Endometrial microvascular endothelial cells (primary cell): ENCODE results near the gene OSBPL6. TPM values are rescaled to one million over a fixed set of nuclear protein-coding genes. Genes with fewer than 3 reads are reported as not detected.

Source experiments
- in situ Hi-C: cut with HindIII; loops from 2 replicates; pipeline ENCODE4 v1.10.0; 2017; ENCODE audit warnings: low sequenced_read_pairs, low pct_unique_long_range_greater_than_20kb; ENCODE audit errors: inconsistent ontology term
- total RNA-seq: library from RNA; depleted of rRNA; stranded (reverse); fragments of >200 nt; gene quantifications from one replicate; pipeline ENCODE4 v1.2.3, GENCODE V29; 2015; ENCODE audit errors: inconsistent ontology term

Gene OSBPL6
- total RNA-seq, 1 donor from 2014 or later: 1.7 TPM

- in situ Hi-C loops: loop anchor here (25.0 kb wide), 1 partner anchor 129 kb away; no protein-coding TSS in a partner anchor
Observed at GRCh38 chr2:178265851-178266250, 71.5 kb downstream of the OSBPL6 start.

- in situ Hi-C loops: loop anchor here (25.0 kb wide), 1 partner anchor 129 kb away; no protein-coding TSS in a partner anchor
Observed at GRCh38 chr2:178266445-178266844, 72.1 kb downstream of the OSBPL6 start.

- in situ Hi-C loops: loop anchor here (25.0 kb wide), 1 partner anchor 130 kb away; no protein-coding TSS in a partner anchor
Observed at GRCh38 chr2:178267660-178268059, 73.3 kb downstream of the OSBPL6 start.

DNA sequence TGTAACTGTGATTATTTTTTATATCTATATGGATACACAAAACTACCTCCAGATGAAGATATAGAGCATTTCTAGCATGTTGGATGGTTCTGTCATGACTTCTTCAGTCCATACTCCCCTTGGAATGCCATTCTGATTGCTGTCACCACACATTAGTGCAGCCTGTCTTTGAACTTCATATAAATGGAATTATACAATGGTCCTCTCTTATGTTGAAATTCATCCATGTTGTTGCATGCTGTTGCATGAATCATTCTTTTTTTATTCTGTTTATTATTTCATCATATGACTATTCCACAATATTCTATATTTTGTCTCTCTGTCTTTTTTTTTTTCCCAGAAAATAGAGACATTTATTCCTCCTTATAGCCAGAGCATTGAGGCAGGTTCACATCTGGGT is 74.1 kb downstream of the OSBPL6 start:
- in situ Hi-C loops: loop anchor here (25.0 kb wide), 1 partner anchor 131 kb away; no protein-coding TSS in a partner anchor

DNA sequence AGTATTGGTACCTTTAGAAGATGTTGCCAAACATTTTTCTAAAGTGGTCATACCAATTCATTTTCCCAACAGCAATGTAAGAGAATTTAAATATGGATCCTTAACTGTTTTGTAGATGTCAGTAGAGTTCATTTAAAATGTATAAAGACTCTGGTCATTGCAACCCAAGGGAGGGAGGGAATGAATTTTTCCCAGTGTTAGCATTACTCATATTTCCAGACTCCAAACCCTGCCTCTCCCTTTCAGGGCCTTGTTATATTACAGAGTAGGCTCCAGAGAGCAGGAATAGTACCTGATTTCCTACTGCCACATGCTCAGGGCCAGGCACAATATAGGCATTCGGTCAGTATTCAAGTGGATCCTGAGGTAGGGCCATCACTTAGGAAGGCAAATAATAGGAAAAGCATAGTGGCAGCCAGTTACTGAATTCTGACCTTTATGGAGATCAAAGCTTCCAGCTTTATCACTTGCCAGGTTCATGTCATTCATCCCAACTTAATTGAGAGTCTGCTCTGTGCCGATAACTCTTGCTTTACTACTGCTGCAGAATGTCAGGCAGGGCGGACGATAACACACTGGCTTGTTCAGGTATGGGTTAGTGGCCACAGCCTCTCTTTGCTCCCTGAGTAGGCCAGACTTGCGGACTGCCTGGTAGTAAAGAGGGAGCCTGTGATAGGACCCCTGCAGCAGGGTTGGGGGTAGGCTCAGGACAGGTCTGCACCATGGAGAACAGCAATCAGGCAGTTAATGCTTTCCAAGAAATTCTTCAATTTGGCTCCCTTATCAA is 75.3 kb downstream of the OSBPL6 start:
- in situ Hi-C loops: loop anchor here (25.0 kb wide), 1 partner anchor 132 kb away; no protein-coding TSS in a partner anchor

DNA sequence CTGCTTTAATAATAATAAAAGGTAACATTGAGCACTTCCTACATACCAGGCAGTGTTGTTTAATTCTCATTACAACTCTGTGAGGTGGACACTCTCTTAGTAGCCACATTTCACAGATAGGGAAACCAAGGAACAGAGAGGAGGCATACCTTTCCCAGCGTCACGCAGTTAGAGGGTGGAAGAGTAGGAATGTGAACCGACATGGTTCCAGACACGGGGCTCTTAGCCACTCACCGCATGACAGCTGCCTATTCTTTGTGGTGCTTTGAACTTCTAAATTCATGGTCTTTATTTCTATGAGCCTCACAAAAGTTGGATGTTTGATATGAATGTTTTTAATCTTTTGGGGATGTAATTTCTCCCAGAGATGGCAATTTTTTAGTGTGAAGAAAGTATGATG is 76.0 kb downstream of the OSBPL6 start:
- in situ Hi-C loops: loop anchor here (25.0 kb wide), 1 partner anchor 133 kb away; no protein-coding TSS in a partner anchor

- in situ Hi-C loops: loop anchor here (25.0 kb wide), 1 partner anchor 134 kb away; no protein-coding TSS in a partner anchor
Observed at GRCh38 chr2:178271094-178271493, 76.8 kb downstream of the OSBPL6 start.

GRCh38 chr2:178271629-178272333 is 77.5 kb downstream of the OSBPL6 start:
- in situ Hi-C loops: loop anchor here (25.0 kb wide), 1 partner anchor 134 kb away; no protein-coding TSS in a partner anchor

DNA sequence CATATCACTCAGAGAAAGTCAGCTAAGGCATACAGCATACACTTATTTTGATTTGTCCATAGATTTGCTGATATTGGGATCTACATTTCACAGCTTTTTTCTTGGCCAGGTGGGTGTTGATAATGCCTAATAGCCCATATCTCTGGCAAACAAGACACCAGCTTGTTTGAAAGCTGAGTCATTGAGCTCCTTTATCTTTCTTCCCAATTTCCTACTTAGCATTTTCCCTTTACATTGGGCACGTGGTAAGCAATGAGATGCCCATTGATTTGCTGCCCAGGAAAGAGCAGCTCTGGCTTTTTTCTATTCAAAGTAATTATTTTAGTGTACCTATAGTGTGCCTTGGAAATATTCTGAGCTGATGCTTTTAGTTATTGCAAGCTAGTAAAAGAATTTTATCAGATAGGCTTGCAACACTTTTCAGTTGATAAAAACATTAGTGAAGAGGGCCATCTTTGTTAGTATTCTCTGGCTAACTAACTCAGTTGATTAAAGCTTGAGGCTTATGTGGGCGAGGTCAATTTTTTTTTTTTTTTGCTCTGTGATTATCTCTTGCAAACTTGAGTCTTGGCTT is 79.6 kb downstream of the OSBPL6 start:
- in situ Hi-C loops: loop anchor here (25.0 kb wide), 1 partner anchor 137 kb away; no protein-coding TSS in a partner anchor

DNA sequence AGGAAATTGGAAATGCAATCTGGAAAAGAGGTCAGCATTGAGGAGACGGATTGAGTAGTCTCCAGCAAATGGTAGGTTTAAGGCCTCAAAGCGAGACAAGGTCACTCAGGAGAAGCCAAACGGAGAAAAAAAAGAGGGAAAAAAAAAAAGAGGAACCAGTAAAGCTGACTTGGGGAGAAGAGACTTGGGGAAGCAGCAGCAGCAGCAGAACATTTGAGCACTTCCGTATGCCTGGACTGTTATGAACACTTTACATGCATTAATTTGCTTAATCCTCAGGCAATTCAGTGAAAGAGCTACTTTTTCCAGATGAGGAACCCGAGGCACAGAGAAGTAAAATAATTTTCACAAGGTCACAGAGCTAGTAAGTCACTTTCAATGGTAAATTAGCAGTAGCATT is 81.3 kb downstream of the OSBPL6 start:
- in situ Hi-C loops: no loop called here

GRCh38 chr2:178277741-178278197 is 83.5 kb downstream of the OSBPL6 start:
- in situ Hi-C loops: no loop called here

DNA sequence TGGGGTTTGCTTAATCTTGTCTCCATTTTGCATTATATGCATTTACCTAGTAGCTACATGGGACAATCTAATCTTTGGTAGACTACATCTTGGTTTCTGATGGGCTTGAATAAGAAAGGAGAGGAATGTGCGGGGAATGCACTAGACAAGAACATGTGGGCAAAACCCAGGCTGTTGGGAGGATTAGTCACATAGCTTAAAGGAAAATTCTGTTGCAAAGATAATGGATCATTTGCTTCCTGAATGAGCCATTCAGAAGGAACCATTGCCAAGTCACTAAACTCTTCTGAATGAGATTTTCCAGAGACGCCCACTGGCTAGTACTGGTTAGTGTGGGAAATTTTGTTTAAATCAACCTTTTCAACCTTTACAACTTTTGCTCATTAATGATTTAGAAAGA is 84.8 kb downstream of the OSBPL6 start:
- in situ Hi-C loops: no loop called here

- in situ Hi-C loops: no loop called here
Observed at GRCh38 chr2:178279636-178280035, 85.3 kb downstream of the OSBPL6 start.

- in situ Hi-C loops: no loop called here
Observed at GRCh38 chr2:178280244-178280852, 86.0 kb downstream of the OSBPL6 start.

- in situ Hi-C loops: no loop called here
Observed at GRCh38 chr2:178282075-178282815, 87.9 kb downstream of the OSBPL6 start.

GRCh38 chr2:178283341-178283918 is 89.1 kb downstream of the OSBPL6 start:
- in situ Hi-C loops: no loop called here

DNA sequence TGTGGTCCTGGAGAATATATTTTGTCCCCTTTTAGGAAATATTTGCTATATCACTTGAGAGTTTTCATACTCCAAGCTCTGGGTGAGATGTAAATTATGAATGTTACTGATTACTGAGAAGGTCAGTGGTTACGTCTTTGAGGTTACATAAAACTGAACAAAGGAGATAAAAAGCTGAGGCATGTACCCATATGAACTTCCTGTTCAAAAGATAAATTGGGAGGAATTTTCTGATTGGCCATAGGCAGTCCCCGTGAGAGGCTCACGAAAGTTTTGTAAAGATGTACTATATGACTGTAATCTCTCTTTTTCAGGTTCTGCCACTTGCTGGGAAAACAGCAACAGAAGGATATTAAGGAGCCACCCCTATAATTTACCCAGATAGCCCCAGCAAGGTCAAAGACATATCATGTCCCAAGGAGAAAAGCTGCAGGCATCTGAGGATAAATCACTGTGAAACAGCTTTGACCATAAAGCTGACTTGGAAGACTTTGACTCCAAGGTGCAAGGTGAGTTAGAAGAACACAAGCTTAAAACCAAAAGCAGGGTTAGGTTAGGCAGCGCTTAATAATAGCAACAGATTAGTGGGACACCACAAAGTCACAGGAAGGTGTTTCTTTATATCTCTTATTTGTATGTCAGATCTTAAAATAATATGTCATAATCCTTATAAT is 90.4 kb downstream of the OSBPL6 start:
- in situ Hi-C loops: no loop called here
